Measurements from ENCODE around the gene COQ9.

COQ9 gene

DNA sequence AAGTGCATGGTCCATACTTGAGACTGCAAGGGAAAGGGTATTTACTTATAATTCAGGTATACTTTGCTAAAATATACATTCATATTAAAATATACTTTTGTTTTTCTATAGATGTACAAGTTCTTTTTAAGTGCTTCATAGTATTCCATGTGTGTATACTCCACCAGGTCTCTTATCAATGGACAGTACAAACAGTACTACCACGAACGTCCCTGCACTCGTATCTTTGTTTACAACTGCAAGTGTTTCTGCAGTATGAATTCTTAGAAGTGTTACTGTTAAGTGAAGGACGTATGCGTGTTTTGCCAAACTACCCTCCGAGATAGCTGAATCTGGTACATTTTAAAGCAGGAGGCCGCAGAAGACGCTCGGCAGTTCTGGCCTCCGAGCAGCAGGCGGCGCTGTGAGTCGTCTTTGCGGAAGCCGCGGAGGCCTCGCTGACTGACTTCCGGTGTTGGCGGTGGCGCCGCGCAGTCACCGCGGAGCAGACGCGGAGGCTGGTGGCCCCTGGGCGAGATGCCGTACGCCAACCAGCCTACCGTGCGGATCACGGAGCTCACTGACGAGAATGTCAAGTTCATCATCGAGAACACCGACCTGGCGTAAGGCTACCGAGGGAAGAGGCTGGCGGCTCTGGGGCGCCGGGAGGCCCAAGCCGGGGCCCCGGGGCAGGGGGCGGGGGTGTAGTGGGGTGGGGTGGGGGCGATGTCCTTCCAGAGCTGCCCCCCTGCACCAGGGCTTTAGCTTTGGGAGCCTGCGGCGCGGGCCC is 15.1 kb downstream of the COQ9 start, which contains the start of gene POLR2C:
Gene POLR2C, plus strand, starts transcription at position 471 of the 769 bp plus-strand sequence. Its CDS starts 46 bp downstream, at position 517.
- peak within 1 kb of the TSS; percentile 94 for H3K4me3 ChIP-seq (ENCODE audit: low read depth, low read length)
- in situ Hi-C loops (cut with HindIII; ENCODE audit: low sequenced_read_pairs), result no loop called here
- DNase-seq (ENCODE audit: low read depth, low spot score), result peak; percentile 88
- TF ChIP-seq, protein P1, sequence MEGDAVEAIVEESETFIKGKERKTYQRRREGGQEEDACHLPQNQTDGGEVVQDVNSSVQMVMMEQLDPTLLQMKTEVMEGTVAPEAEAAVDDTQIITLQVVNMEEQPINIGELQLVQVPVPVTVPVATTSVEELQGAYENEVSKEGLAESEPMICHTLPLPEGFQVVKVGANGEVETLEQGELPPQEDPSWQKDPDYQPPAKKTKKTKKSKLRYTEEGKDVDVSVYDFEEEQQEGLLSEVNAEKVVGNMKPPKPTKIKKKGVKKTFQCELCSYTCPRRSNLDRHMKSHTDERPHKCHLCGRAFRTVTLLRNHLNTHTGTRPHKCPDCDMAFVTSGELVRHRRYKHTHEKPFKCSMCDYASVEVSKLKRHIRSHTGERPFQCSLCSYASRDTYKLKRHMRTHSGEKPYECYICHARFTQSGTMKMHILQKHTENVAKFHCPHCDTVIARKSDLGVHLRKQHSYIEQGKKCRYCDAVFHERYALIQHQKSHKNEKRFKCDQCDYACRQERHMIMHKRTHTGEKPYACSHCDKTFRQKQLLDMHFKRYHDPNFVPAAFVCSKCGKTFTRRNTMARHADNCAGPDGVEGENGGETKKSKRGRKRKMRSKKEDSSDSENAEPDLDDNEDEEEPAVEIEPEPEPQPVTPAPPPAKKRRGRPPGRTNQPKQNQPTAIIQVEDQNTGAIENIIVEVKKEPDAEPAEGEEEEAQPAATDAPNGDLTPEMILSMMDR (IDR thresholded peaks at IDR 0.05; ENCODE audit: low read depth, low read length), result peak; percentile 95

DNA sequence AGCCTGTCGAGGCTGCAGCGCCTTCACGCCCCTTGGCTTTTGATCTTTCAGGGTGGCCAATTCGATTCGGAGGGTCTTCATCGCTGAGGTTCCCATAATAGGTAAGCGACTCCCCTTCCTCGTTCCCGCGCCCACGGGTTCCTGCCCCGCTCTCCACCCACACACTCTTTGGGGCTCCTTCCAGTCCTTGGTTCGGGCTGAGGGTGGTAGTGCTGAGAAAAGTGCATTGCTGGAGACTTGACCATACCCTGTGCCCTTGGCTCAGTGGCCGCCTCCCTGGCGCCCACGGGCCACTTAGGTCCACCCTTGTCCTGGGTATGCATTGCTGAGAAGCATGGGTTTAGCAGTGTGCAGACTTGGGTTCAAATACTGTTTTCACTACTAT is 15.7 kb downstream of the COQ9 start:
- peak overlapping the region; percentile 94 for H3K4me3 ChIP-seq (ENCODE audit: low read depth, low read length)
- DNase-seq (ENCODE audit: low read depth, low spot score), result no peak
- in situ Hi-C loops (cut with HindIII; ENCODE audit: low sequenced_read_pairs), result no loop called here
- TF ChIP-seq, protein P1 (IDR thresholded peaks at IDR 0.05; ENCODE audit: low read depth, low read length), result no peak

DNA sequence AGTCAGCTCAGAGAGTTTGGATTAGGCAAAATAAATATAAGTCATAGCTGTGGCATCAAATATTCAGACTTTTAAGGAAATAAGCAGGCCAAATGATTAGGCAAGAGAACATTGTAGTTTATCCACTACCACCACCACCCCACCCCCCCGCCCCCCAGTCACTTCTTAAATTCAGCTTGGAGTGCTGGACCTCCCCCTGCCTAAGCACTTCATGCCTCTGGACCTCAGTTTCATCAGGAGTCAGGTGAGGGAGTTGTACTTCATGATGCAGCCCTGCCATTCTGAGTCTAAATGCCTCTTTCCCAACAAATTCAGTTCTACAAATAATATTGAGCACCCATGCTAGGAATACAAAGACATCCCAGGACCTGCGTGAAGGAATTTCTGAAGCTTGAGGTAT is 17.2 kb downstream of the COQ9 start:
- H3K4me3 ChIP-seq (ENCODE audit: low read depth, low read length), result no peak overlapping the region
- DNase-seq (ENCODE audit: low read depth, low spot score), result no peak
- in situ Hi-C loops (cut with HindIII; ENCODE audit: low sequenced_read_pairs), result no loop called here
- TF ChIP-seq, protein P1 (IDR thresholded peaks at IDR 0.05; ENCODE audit: low read depth, low read length), result no peak

DNA sequence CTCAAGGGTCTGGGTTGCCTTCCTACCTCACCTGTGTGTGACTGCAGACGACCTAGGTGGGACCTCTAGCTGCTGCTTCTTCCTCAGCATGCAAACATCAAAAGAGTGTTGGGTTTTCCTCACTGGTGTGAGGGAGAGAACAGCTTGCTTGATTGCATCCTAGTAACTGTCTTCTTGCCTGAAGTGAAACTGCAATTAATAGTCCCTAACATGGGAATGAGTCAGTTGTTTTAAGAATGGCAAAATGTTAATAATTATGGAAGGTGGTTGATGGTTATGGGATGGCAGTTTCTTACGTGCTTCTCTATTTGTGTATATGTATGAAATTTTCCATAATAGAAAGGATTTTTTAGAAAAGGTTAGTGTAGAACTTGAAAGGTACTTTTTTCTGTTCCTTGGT is 21.1 kb downstream of the COQ9 start:
- TF ChIP-seq, protein P1 (IDR thresholded peaks at IDR 0.05; ENCODE audit: low read depth, low read length), result no peak
- DNase-seq (ENCODE audit: low read depth, low spot score), result no peak

DNA sequence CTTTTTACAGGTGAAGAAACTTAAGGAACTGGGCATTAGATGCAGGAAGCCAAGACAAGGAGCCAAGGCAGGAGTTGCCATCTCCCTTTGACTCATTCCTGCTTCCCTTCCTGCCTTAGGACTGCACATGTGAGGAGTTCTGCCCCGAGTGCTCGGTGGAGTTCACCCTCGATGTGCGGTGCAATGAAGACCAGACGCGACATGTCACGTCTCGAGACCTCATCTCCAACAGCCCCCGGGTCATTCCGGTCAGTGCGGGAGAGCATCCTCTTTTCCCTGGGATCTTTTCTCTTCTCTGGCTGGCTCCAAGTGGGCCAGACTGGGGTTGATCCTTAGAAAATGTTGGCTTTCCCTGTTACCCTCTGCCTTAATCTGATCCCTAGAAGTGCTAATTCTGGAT is 21.8 kb downstream of the COQ9 start:
- no peak for DNase-seq (ENCODE audit: low read depth, low spot score)

More for the DNA sequence above, 21.1 kb downstream of the COQ9 start:
- no peak overlapping the region for H3K4me3 ChIP-seq (ENCODE audit: low read depth, low read length)
- in situ Hi-C loops (cut with HindIII; ENCODE audit: low sequenced_read_pairs), result no loop called here

DNA sequence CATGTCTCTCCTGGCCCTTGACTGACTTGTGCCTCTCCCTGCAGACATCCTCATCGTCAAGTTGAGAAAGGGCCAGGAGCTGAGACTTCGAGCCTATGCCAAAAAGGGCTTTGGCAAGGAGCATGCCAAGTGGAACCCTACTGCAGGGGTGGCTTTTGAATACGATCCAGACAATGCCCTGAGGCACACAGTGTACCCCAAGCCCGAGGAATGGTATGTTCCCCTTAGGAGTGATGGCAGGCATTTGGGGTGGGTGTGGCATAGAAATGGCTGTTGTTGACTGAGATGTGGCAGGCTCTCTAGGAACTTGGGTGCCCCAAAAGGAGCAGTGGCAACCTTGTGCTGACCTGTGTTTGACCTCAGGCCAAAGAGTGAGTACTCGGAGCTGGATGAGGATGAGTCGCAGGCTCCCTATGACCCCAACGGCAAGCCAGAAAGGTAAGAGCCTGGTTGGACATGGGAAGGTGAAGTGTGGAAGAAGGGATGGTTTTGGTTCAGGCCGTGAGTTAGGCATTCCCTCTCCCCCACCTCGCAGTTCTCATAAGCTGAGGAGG is 22.7 kb downstream of the COQ9 start:
- no peak for DNase-seq (ENCODE audit: low read depth, low spot score)
- no peak overlapping the region for H3K4me3 ChIP-seq (ENCODE audit: low read depth, low read length)
- in situ Hi-C loops (cut with HindIII; ENCODE audit: low sequenced_read_pairs), result no loop called here
- TF ChIP-seq, protein P1 (IDR thresholded peaks at IDR 0.05; ENCODE audit: low read depth, low read length), result no peak

More for the DNA sequence above, 21.8 kb downstream of the COQ9 start:
- H3K4me3 ChIP-seq (ENCODE audit: low read depth, low read length), result no peak overlapping the region
- in situ Hi-C loops (cut with HindIII; ENCODE audit: low sequenced_read_pairs), result no loop called here
- TF ChIP-seq, protein P1 (IDR thresholded peaks at IDR 0.05; ENCODE audit: low read depth, low read length), result no peak
